Muscle of leg (tissue), 11 donors: Measurements from ENCODE around the gene TNFRSF13B. TPM values are rescaled to one million over a fixed set of nuclear protein-coding genes. Genes with fewer than 3 reads are reported as not detected.
A peak's percentile ranks its signal among the peaks of the same experiment; 100 is the strongest.

ENCODE experiments used
- DNase-seq: peaks from one replicate; pipeline ENCODE4 v3.0.0; 2013
- H3K27ac ChIP-seq: one replicate; pipeline ENCODE4 v1.5.1; 2013; ENCODE audit warnings: mild to moderate bottlenecking, low read length, control low read depth
- H3K27me3 ChIP-seq: one replicate; pipeline ENCODE4 v1.6.1; 2013; ENCODE audit warnings: low read length; ENCODE audit not compliant: control insufficient read depth, insufficient read depth
- H3K36me3 ChIP-seq: one replicate; pipeline ENCODE4 v1.6.1; 2013; ENCODE audit warnings: low read length; ENCODE audit not compliant: control insufficient read depth, insufficient read depth
- H3K4me1 ChIP-seq: one replicate; pipeline ENCODE4 v1.6.1; 2013; ENCODE audit warnings: low read length; ENCODE audit not compliant: control insufficient read depth, insufficient read depth
- H3K4me3 ChIP-seq: one replicate; pipeline ENCODE4 v1.5.1; 2013; ENCODE audit warnings: low read length, control low read depth
- H3K9me3 ChIP-seq: replicated peaks from 2 replicates; pipeline ENCODE4 v1.6.1; 2013; ENCODE audit warnings: low read depth, low read length; ENCODE audit not compliant: control insufficient read depth
- WGBS: methylation state at CpG from one replicate; pipeline ENCODE4 v1.1.5; 2013; ENCODE audit warnings: missing lambda C conversion rate; ENCODE audit not compliant: insufficient coverage; 5-methylcytosine and 5-hydroxymethylcytosine counted together
- polyA plus RNA-seq, 8 donors: library from polyadenylated mRNA; unstranded; fragments of 120-200 nt; gene quantifications; one replicate each; pipeline versions ENCODE4 v1.2.1 to v1.2.3, GENCODE V29; 2013; ENCODE audit warnings: inconsistent platforms in 1 of 8, low replicate concordance in 1 of 8; ENCODE audit not compliant: insufficient read length in 8 of 8, insufficient read depth in 1 of 8
- total RNA-seq: library from RNA; stranded (reverse); fragments of 120-200 nt; gene quantifications from one replicate; pipeline ENCODE4 v1.2.4, GENCODE V29; 2013

TNFRSF13B gene
- total and polyA plus RNA-seq, 9 donors = 0.11 to 0.64 (median 0.25) TPM; not detected in 4

DNA sequence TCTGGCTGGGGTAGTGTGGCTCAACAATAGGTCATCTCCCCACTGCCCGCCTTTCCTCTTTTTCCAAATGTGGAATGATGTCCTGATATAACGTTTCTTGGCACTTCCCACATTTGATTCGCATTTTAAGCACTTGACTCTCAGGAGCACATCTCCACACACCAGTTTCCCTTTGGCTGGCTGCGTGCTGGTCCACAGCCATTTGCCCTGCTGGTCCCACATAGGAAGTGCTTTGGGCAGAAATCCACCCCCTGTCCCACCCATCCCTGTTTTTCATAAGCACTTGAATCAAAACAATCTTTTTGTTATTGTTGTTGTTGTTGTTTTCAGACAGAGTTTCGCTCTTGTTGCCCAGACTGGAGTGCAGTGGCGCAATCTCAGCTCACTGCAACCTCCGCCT, 24.0 kb upstream of the TNFRSF13B start:
- WGBS = 95% methylated on average over 3 of the region's 7 CpGs
- Histone ChIP-seq H3K36me3 (no peaks in the 10 kb centered on the region), H3K27me3 (no peaks in the 10 kb centered on the region), H3K4me1 (peaks cover 3% of the 10 kb centered on the region), H3K4me3 (no peak overlapping the region), H3K27ac (no peak overlapping the region), H3K9me3 (no peaks in the 10 kb centered on the region)
- DNase-seq = no peak

GRCh38 chr17:16994631-16995030, 22.7 kb upstream of the TNFRSF13B start:
- Histone ChIP-seq H3K4me3 (no peak overlapping the region), H3K9me3 (no peaks in the 10 kb centered on the region), H3K36me3 (no peaks in the 10 kb centered on the region), H3K27me3 (no peaks in the 10 kb centered on the region), H3K27ac (no peak overlapping the region), H3K4me1 (peaks cover 3% of the 10 kb centered on the region)
- WGBS = 0% methylated on average over 1 of the region's 2 CpGs
- no peak for DNase-seq

- Histone ChIP-seq H3K9me3 (no peaks in the 10 kb centered on the region), H3K4me3 (no peak overlapping the region), H3K4me1 (peaks cover 14% of the 10 kb centered on the region), H3K27ac (no peak overlapping the region), H3K27me3 (no peaks in the 10 kb centered on the region), H3K36me3 (no peaks in the 10 kb centered on the region)
- peak; percentile 83 for DNase-seq
- WGBS = 4% methylated on average over 12 of the region's 16 CpGs
Observed at GRCh38 chr17:16991349-16992009, 19.6 kb upstream of the TNFRSF13B start.

- Histone ChIP-seq H3K27ac (no peak overlapping the region), H3K4me3 (no peak overlapping the region), H3K27me3 (no peaks in the 10 kb centered on the region), H3K4me1 (peaks cover 14% of the 10 kb centered on the region), H3K36me3 (no peaks in the 10 kb centered on the region), H3K9me3 (no peaks in the 10 kb centered on the region)
- WGBS = 78% methylated on average over 5 of the region's 11 CpGs
- DNase-seq = no peak
Observed at GRCh38 chr17:16989953-16990860, 18.3 kb upstream of the TNFRSF13B start.

DNA sequence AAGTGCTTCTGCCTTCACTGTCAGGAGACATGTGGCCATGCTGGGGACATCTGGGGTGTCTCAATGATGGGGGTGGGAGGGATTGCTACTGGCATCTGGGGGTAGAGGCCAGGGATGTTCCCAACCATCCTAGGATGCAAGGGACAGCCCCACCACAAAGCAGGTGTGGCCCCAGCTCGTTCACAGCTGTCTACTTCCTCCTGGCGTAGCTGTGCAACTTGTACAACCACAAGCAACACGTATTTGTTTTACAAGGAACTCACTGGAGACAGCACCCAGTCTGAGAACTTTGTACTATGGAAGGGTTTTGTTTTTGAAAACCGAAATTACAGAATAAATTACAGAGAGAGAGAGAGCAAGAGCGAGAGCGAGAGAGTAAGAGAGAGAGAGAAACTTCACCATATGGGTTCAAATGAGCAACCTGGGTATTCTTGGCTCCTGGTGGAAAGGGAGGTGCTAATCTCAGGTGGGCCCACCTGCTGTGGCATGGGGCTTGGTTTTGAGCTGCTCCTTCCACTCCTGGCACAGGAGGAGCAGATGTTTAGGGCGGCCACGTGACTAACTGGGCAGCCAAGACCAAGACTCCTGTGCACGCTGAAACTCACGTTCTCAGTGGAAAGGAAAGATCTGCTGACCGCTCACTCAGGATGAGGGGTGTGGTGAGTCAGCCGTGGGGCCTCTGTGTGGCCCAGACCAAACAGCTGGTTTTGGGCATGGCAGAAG, 17.5 kb upstream of the TNFRSF13B start:
- DNase-seq = no peak
- 65% methylated on average over 6 of the region's 12 CpGs for WGBS
- no peak overlapping the region for H3K4me3 ChIP-seq
- no peaks in the 10 kb centered on the region for H3K36me3 ChIP-seq
- no peaks in the 10 kb centered on the region for H3K9me3 ChIP-seq
- peaks cover 14% of the 10 kb centered on the region for H3K4me1 ChIP-seq
- peak overlapping the region; percentile 0 for H3K27ac ChIP-seq
- no peaks in the 10 kb centered on the region for H3K27me3 ChIP-seq

GRCh38 chr17:16988749-16989229, 16.9 kb upstream of the TNFRSF13B start:
- Histone ChIP-seq H3K4me3 (no peak overlapping the region), H3K27ac (peak overlapping the region; percentile 29), H3K27me3 (no peaks in the 10 kb centered on the region), H3K9me3 (no peaks in the 10 kb centered on the region), H3K36me3 (no peaks in the 10 kb centered on the region), H3K4me1 (peaks cover 14% of the 10 kb centered on the region)
- peak; percentile 63 for DNase-seq
- WGBS = 40% methylated on average over 1 of the region's 10 CpGs

- Histone ChIP-seq H3K27ac (peak overlapping the region; percentile 47), H3K27me3 (no peaks in the 10 kb centered on the region), H3K36me3 (no peaks in the 10 kb centered on the region), H3K9me3 (no peaks in the 10 kb centered on the region), H3K4me1 (peaks cover 14% of the 10 kb centered on the region), H3K4me3 (no peak overlapping the region)
- WGBS = 30% methylated on average over 7 of the region's 11 CpGs
- peak; percentile 90 for DNase-seq
Observed at GRCh38 chr17:16987830-16988601, 16.1 kb upstream of the TNFRSF13B start.

- Histone ChIP-seq H3K27me3 (no peaks in the 10 kb centered on the region), H3K4me1 (peaks cover 14% of the 10 kb centered on the region), H3K9me3 (no peaks in the 10 kb centered on the region), H3K4me3 (no peak overlapping the region), H3K27ac (no peak overlapping the region), H3K36me3 (no peaks in the 10 kb centered on the region)
- DNase-seq = no peak
- 88% methylated on average over 7 of the region's 10 CpGs for WGBS
Observed at GRCh38 chr17:16987066-16987829, 15.3 kb upstream of the TNFRSF13B start.

DNA sequence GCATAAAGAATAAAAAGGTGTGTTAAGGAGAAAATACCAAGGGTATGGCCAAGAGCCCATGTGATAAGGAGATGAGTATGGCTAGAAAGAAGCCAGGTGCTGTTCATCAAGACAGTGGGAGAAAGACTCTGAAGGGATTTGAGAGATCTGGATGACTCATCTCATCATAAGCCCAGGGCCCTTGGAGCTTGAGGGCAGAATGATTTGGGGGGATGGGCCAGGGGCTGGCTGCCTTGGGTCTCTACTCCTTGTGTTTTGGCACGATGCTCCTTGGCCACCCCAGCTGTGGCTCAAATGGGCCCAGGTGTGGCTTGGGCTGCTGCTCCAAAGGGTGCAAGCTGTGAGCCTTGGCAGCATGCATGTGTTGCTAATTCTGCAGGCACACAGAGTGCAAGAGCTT, 14.5 kb upstream of the TNFRSF13B start:
- no peak for DNase-seq
- Histone ChIP-seq H3K4me3 (no peak overlapping the region), H3K36me3 (no peaks in the 10 kb centered on the region), H3K4me1 (peaks cover 11% of the 10 kb centered on the region), H3K9me3 (no peaks in the 10 kb centered on the region), H3K27me3 (peaks cover under 1% of the 10 kb centered on the region), H3K27ac (no peak overlapping the region)
- WGBS = 70% methylated on average over 1 of the region's 1 CpG
